Lung (tissue), 12 donors: Measurements from ENCODE around the gene NPC1. TPM values are rescaled to one million over a fixed set of nuclear protein-coding genes. Genes with fewer than 3 reads are reported as not detected.

Experiments used
- ATAC-seq: fragments of 200-7000 bp; cut with Tn5 transposase; one replicate; pipeline ENCODE4 v1.9.1; 2020; ENCODE audit warnings: moderate number of reproducible peaks; ENCODE audit not compliant: insufficient read depth, low FRiP score
- DNase-seq, 3 donors: peaks; one replicate each; pipeline ENCODE4 v3.0.0-alpha.2; 2013 to 2017
- H3K27ac ChIP-seq, 2 donors: one replicate each; pipeline ENCODE4 v1.5.1; 2013; ENCODE audit warnings: mild to moderate bottlenecking in 2 of 2, moderate library complexity in 2 of 2, control low read depth in 1 of 2, inconsistent platforms in 1 of 2, low read depth in 1 of 2, low read length in 1 of 2
- H3K27me3 ChIP-seq, 3 donors: one replicate each; pipeline ENCODE4 v1.5.1; 2013; ENCODE audit warnings: low read length in 2 of 3; ENCODE audit not compliant: control insufficient read depth in 3 of 3, insufficient read depth in 3 of 3
- H3K36me3 ChIP-seq, 4 donors: one replicate each; pipeline ENCODE4 v1.5.1; 2013; ENCODE audit warnings: low read length in 4 of 4, mild to moderate bottlenecking in 1 of 4, moderate library complexity in 1 of 4; ENCODE audit not compliant: control insufficient read depth in 4 of 4, insufficient read depth in 4 of 4
- H3K4me1 ChIP-seq, 5 donors: one replicate each; pipeline ENCODE4 v1.5.1; 2013; ENCODE audit warnings: low read length in 5 of 5, mild to moderate bottlenecking in 2 of 5, moderate library complexity in 1 of 5; ENCODE audit not compliant: control insufficient read depth in 5 of 5, insufficient read depth in 5 of 5
- H3K4me3 ChIP-seq: one replicate; pipeline ENCODE4 v1.5.1; 2013; ENCODE audit warnings: mild to moderate bottlenecking, control low read depth, moderate library complexity
- H3K9ac ChIP-seq, 2 donors: one replicate each; pipeline ENCODE4 v1.5.1; 2013; ENCODE audit warnings: low read length in 2 of 2, control low read depth in 1 of 2; ENCODE audit not compliant: insufficient read depth in 1 of 2
- H3K9me3 ChIP-seq, 4 donors: one replicate each; pipeline ENCODE4 v1.5.1; 2013; ENCODE audit warnings: low read length in 3 of 4, mild to moderate bottlenecking in 1 of 4, moderate library complexity in 1 of 4; ENCODE audit not compliant: control insufficient read depth in 4 of 4, insufficient read depth in 3 of 4
- WGBS, 2 donors: extraction: QIAGEN DNeasy Blood & Tissue Kit; methylation state at CpG; one replicate each; pipeline ENCODE4 v1.1.7; 2013; 5-methylcytosine and 5-hydroxymethylcytosine counted together
- polyA plus RNA-seq, 2 donors: library from polyadenylated mRNA; stranded (reverse); fragments of 200-250 nt; gene quantifications; one replicate each; pipeline ENCODE4 v1.2.1, GENCODE V29; 2013
- total RNA-seq, 2 donors: library from RNA; depleted of rRNA in 1 of 2; stranded (reverse); fragments of >200 nt in 1 of 2; gene quantifications; one replicate each; pipeline ENCODE4 v1.2.1, GENCODE V29; 2014 to 2021
- TF ChIP-seq, protein P1 (sequence below): IDR thresholded peaks from 2 replicates; pipeline ENCODE4 v1.5.1; 2012; ENCODE audit warnings: mild to moderate bottlenecking; ENCODE audit errors: control extremely low read depth, extremely low read depth
- donor health status: control.
- donor health status: control.
- donor health status: Bipolar disorder and iron deficiency.
- donor health status: healthy.
- donor health status: DM: yes; HTN: yes; CAD: no.

NPC1 gene
- total and polyA plus RNA-seq, 4 donors = 47.7 to 143 (median 73.0) TPM

- peaks cover 24 to 47% (median 39%) of the 10 kb centered on the region in 4 donors for H3K36me3 ChIP-seq
- no peak overlapping the region for H3K9ac ChIP-seq
- DNase-seq (no peak), ATAC-seq (no peak)
- 60 to 92% methylated on average over 3 of the region's 3 CpGs for WGBS, 2 donors
- peaks cover 0 to 3% (median 0%) of the 10 kb centered on the region in 4 donors for H3K9me3 ChIP-seq
- peaks cover 0 to 3% (median 0%) of the 10 kb centered on the region in 5 donors for H3K4me1 ChIP-seq
- TF ChIP-seq, protein P1, sequence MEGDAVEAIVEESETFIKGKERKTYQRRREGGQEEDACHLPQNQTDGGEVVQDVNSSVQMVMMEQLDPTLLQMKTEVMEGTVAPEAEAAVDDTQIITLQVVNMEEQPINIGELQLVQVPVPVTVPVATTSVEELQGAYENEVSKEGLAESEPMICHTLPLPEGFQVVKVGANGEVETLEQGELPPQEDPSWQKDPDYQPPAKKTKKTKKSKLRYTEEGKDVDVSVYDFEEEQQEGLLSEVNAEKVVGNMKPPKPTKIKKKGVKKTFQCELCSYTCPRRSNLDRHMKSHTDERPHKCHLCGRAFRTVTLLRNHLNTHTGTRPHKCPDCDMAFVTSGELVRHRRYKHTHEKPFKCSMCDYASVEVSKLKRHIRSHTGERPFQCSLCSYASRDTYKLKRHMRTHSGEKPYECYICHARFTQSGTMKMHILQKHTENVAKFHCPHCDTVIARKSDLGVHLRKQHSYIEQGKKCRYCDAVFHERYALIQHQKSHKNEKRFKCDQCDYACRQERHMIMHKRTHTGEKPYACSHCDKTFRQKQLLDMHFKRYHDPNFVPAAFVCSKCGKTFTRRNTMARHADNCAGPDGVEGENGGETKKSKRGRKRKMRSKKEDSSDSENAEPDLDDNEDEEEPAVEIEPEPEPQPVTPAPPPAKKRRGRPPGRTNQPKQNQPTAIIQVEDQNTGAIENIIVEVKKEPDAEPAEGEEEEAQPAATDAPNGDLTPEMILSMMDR = no peak
- no peaks in the 10 kb centered on the region for H3K27me3 ChIP-seq
- H3K27ac ChIP-seq = no peak overlapping the region
- H3K4me3 ChIP-seq = no peak overlapping the region
Measured at GRCh38 chr18:23547846-23548245, 38.5 kb downstream of the NPC1 start.

DNA sequence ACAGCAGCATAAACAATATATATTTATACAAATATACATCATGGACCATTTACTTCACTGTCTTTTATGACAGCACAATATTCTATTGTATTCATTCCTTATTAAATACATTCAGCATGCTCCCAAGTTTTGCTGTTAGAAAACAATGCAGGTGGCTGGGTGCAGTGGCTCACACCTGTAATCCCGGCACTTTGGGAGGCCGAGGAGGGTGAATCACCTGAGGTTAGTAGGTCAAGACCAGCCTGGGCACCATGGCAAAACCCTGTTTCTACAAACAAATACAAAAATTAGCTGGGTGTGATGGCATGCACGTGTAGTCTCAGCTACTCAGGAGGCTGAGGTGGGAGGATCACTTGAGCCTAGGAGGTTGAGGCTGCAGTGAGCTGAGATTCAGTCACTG lies 39.0 kb downstream of the NPC1 start:
- H3K4me3 ChIP-seq = no peak overlapping the region
- WGBS, 2 donors = 70 to 88% methylated on average over 3 of the region's 3 CpGs
- peaks cover 26 to 47% (median 41%) of the 10 kb centered on the region in 4 donors for H3K36me3 ChIP-seq
- H3K9me3 ChIP-seq = no peaks in the 10 kb centered on the region
- no peaks in the 10 kb centered on the region for H3K27me3 ChIP-seq
- ATAC-seq (no peak), DNase-seq (no peak)
- H3K4me1 ChIP-seq = peaks cover 0 to 1% (median 0%) of the 10 kb centered on the region in 5 donors
- H3K9ac ChIP-seq = no peak overlapping the region
- H3K27ac ChIP-seq = no peak overlapping the region
- TF ChIP-seq, protein P1 = no peak

- Histone ChIP-seq H3K9me3 (no peaks in the 10 kb centered on the region), H3K4me1 (no peaks in the 10 kb centered on the region), H3K9ac (no peak overlapping the region), H3K4me3 (no peak overlapping the region), H3K27ac (no peak overlapping the region), H3K36me3 (peaks cover 27 to 48% (median 42%) of the 10 kb centered on the region in 4 donors), H3K27me3 (no peaks in the 10 kb centered on the region)
- TF ChIP-seq, protein P1 = no peak
- WGBS, 2 donors = 92 to 95% methylated on average over 13 of the region's 13 CpGs
- no peak for DNase-seq
- no peak for ATAC-seq
Measured at GRCh38 chr18:23545247-23545789, 41.0 kb downstream of the NPC1 start.

- peaks cover 44 to 61% (median 58%) of the 10 kb centered on the region in 4 donors for H3K36me3 ChIP-seq
- TF ChIP-seq, protein P1 = no peak
- ATAC-seq (no peak), DNase-seq (no peak)
- 91 to 92% methylated on average over 2 of the region's 2 CpGs for WGBS, 2 donors
- no peaks in the 10 kb centered on the region for H3K9me3 ChIP-seq
- H3K9ac ChIP-seq = no peak overlapping the region
- H3K27me3 ChIP-seq = no peaks in the 10 kb centered on the region
- H3K4me3 ChIP-seq = no peak overlapping the region
- H3K4me1 ChIP-seq = no peaks in the 10 kb centered on the region
- no peak overlapping the region for H3K27ac ChIP-seq
Measured at GRCh38 chr18:23542461-23542860, 43.8 kb downstream of the NPC1 start.
